SK-N-SH (cell line): ENCODE data around the gene FOXN4. TPM values are rescaled to one million over a fixed set of nuclear protein-coding genes. Genes with fewer than 3 reads are reported as not detected.

Experiments used
- CTCF ChIA-PET: fragments of 300-600, 350-600 bp; formaldehyde crosslinking; extraction: SDS; loops from one replicate; lab custom pipeline; 2021; lab: Yijun Ruan, JAX
- POLR2A ChIA-PET: fragments of 350-600 bp; sonication (Branson Sonifier 250); formaldehyde crosslinking; extraction: SDS; loops from one replicate; lab custom pipeline; 2020; ENCODE audit warnings: antibody characterized with exemption, inconsistent platforms; lab: Yijun Ruan, JAX
- DNase-seq: peaks from one replicate; pipeline ENCODE4 v3.0.0; 2012
- H2AFZ ChIP-seq: fragments of 200-600 bp; sonication (generic); 2 replicates; pipeline ENCODE4 v1.8.1; 2016; ENCODE audit warnings: antibody characterized with exemption, mild to moderate bottlenecking, low read depth
- H3F3A ChIP-seq: fragments of 200-600 bp; sonication (generic); replicated peaks from 2 replicates; pipeline ENCODE3; 2016; ENCODE audit warnings: antibody characterized with exemption, mild to moderate bottlenecking; ENCODE audit not compliant: insufficient read depth
- H3K27ac ChIP-seq, 2 experiments: fragments of 200-500 bp in 1 of 2; fragments of 200-600 bp in 1 of 2; sonication (Bioruptor generic) in 1 of 2; sonication (generic), shearing (Covaris generic) in 1 of 2; 2 replicates each; pipeline versions ENCODE4 v1.5.1 to v1.6.1; 2014 to 2016; ENCODE audit warnings: low read depth in 2 of 2, inconsistent platforms in 1 of 2, low read length in 1 of 2, mild to moderate bottlenecking in 1 of 2, mixed read lengths in 1 of 2
- H3K27me3 ChIP-seq: fragments of 200-600 bp; sonication (generic), shearing (Covaris generic); 2 replicates; pipeline ENCODE4 v1.6.1; 2016; ENCODE audit warnings: mixed run types; ENCODE audit not compliant: insufficient read depth
- H3K36me3 ChIP-seq, 2 experiments: fragments of 200-500 bp in 1 of 2; fragments of 200-600 bp in 1 of 2; sonication (Bioruptor generic) in 1 of 2; sonication (generic) in 1 of 2; replicated peaks in 1 of 2; 2 replicates each; pipeline versions ENCODE3 to v1.5.1; 2014 to 2016; ENCODE audit warnings: low read length in 1 of 2, mild to moderate bottlenecking in 1 of 2; ENCODE audit not compliant: insufficient read depth in 2 of 2, control insufficient read depth in 1 of 2
- H3K4me1 ChIP-seq, 2 experiments: fragments of 200-500 bp in 1 of 2; fragments of 200-600 bp in 1 of 2; sonication (Bioruptor generic) in 1 of 2; sonication (generic), shearing (Covaris generic) in 1 of 2; 2 replicates each; pipeline versions ENCODE4 v1.5.1 to v1.6.1; 2014 to 2016; ENCODE audit warnings: low read depth in 1 of 2, low read length in 1 of 2, mixed run types in 1 of 2; ENCODE audit not compliant: insufficient read depth in 2 of 2, control insufficient read depth in 1 of 2
- H3K4me2 ChIP-seq: fragments of 200-600 bp; sonication (generic), shearing (Covaris generic); 2 replicates; pipeline ENCODE4 v1.6.1; 2017; ENCODE audit warnings: mixed run types
- H3K4me3 ChIP-seq, 2 experiments: fragments of 200-500 bp in 1 of 2; fragments of 200-600 bp in 1 of 2; sonication (Bioruptor generic) in 1 of 2; sonication (generic), shearing (Covaris generic) in 1 of 2; 2 replicates each; pipeline versions ENCODE4 v1.5.1 to v1.8.1; 2014 to 2016; ENCODE audit warnings: low read depth in 2 of 2, inconsistent platforms in 1 of 2, low read length in 1 of 2, mild to moderate bottlenecking in 1 of 2, mixed read lengths in 1 of 2, moderate library complexity in 1 of 2
- H3K79me2 ChIP-seq: fragments of 200-600 bp; sonication (generic); 2 replicates; pipeline ENCODE4 v1.8.1; 2017; ENCODE audit warnings: mild to moderate bottlenecking; ENCODE audit not compliant: insufficient read depth
- H3K9ac ChIP-seq: fragments of 200-600 bp; sonication (generic); 2 replicates; pipeline ENCODE4 v1.6.1; 2017; ENCODE audit warnings: mixed run types
- H3K9me2 ChIP-seq: fragments of 200-600 bp; sonication (generic); 2 replicates; pipeline ENCODE4 v1.6.1; 2017; ENCODE audit warnings: mixed run types
- H3K9me3 ChIP-seq: fragments of 200-600 bp; sonication (generic); 2 replicates; pipeline ENCODE4 v1.6.1; 2017; ENCODE audit warnings: mixed run types, mild to moderate bottlenecking, moderate library complexity
- H4K20me1 ChIP-seq: fragments of 200-600 bp; sonication (generic); 2 replicates; pipeline ENCODE4 v1.6.1; 2017; ENCODE audit warnings: mild to moderate bottlenecking, mixed run types; ENCODE audit not compliant: insufficient read depth
- CTCF ChIP-seq: fragments of 200-600 bp; sonication (generic); IDR thresholded peaks from 2 replicates; pipeline ENCODE4 v1.6.1; 2017; ENCODE audit warnings: antibody characterized with exemption, mild to moderate bottlenecking, moderate library complexity
- EP300 ChIP-seq, 2 experiments: IDR thresholded peaks; 2 replicates each; pipeline versions ENCODE4 v1.4.0 to v1.6.1; 2012; ENCODE audit warnings: borderline replicate concordance in 1 of 2, low read depth in 1 of 2, low read length in 1 of 2
- EZH2phosphoT487 ChIP-seq: fragments of 200-600 bp; sonication (generic); IDR thresholded peaks from 2 replicates; pipeline ENCODE4 v1.6.1; 2017; ENCODE audit warnings: low read depth, mixed run types, mild to moderate bottlenecking, antibody characterized with exemption, moderate library complexity, borderline replicate concordance
- GABPA ChIP-seq: IDR thresholded peaks from 2 replicates; pipeline ENCODE4 v1.4.0; 2012; ENCODE audit warnings: low read depth, mild to moderate bottlenecking
- GATA2 ChIP-seq: sonication (generic); formaldehyde crosslinking; IDR thresholded peaks from 2 replicates; pipeline ENCODE4 v1.5.0; 2020; ENCODE audit warnings: mild to moderate bottlenecking, missing genetic modification reagents
- IRF3 ChIP-seq: fragments of 150-350 bp; IDR thresholded peaks from 2 replicates; pipeline ENCODE4 v1.6.1; 2016; ENCODE audit warnings: mild to moderate bottlenecking, low read depth, low read length
- JUND ChIP-seq: IDR thresholded peaks from 2 replicates; pipeline ENCODE4 v1.4.0; 2012
- MEF2A ChIP-seq: IDR thresholded peaks from 2 replicates; pipeline ENCODE4 v1.4.0; 2012; ENCODE audit warnings: low read depth, borderline replicate concordance
- NFIC ChIP-seq: IDR thresholded peaks from 2 replicates; pipeline ENCODE4 v1.4.0; 2012; ENCODE audit warnings: borderline replicate concordance
- PBX3 ChIP-seq: IDR thresholded peaks from 2 replicates; pipeline ENCODE4; 2012
- POLR2AphosphoS5 ChIP-seq: IDR thresholded peaks from 2 replicates; pipeline ENCODE4 v1.6.1; 2012; ENCODE audit warnings: low read depth, low read length
- RAD21 ChIP-seq: IDR thresholded peaks from 2 replicates; pipeline ENCODE4 v1.6.1; 2012; ENCODE audit warnings: mild to moderate bottlenecking, low read length
- RFX5 ChIP-seq: IDR thresholded peaks from 2 replicates; pipeline ENCODE4 v1.6.1; 2012; ENCODE audit warnings: mild to moderate bottlenecking, improper control_type of control experiment, low read length
- RXRA ChIP-seq: IDR thresholded peaks from 2 replicates; pipeline ENCODE4 v1.4.0; 2012; ENCODE audit warnings: low read depth, mild to moderate bottlenecking, borderline replicate concordance
- SIN3A ChIP-seq: IDR thresholded peaks from 2 replicates; pipeline ENCODE4 v1.6.1; 2012; ENCODE audit warnings: low read depth, mild to moderate bottlenecking, low read length, moderate library complexity, borderline replicate concordance
- SMC3 ChIP-seq: IDR thresholded peaks from 2 replicates; pipeline ENCODE4 v1.6.1; 2012; ENCODE audit warnings: low read depth, low read length, improper control_type of control experiment
- TAF1 ChIP-seq: IDR thresholded peaks from 2 replicates; pipeline ENCODE4 v1.6.1; 2012; ENCODE audit warnings: low read depth, mild to moderate bottlenecking, low read length, moderate library complexity, borderline replicate concordance
- TEAD4 ChIP-seq: IDR thresholded peaks from 2 replicates; pipeline ENCODE4 v1.4.0; 2012; ENCODE audit warnings: mild to moderate bottlenecking, borderline replicate concordance; ENCODE audit not compliant: insufficient read depth
- USF1 ChIP-seq: IDR thresholded peaks from 2 replicates; pipeline ENCODE4 v1.4.0; 2012; ENCODE audit warnings: low read depth, borderline replicate concordance
- USF2 ChIP-seq: fragments of 150-350 bp; IDR thresholded peaks from 2 replicates; pipeline ENCODE4 v1.6.1; 2017; ENCODE audit warnings: antibody characterized with exemption, low read length, low read depth, borderline replicate concordance
- YY1 ChIP-seq: IDR thresholded peaks from 2 replicates; pipeline ENCODE4 v1.4.0; 2012; ENCODE audit warnings: low read depth, mild to moderate bottlenecking
- ZBTB33 ChIP-seq: IDR thresholded peaks from 2 replicates; pipeline ENCODE4 v1.4.0; 2012; ENCODE audit warnings: low read depth, borderline replicate concordance
- WGBS: methylation state at CpG from one replicate; pipeline ENCODE4 v1.1.6; 2017; ENCODE audit warnings: low lambda C conversion rate; 5-methylcytosine and 5-hydroxymethylcytosine counted together
- polyA plus RNA-seq, 3 experiments: library from polyadenylated mRNA; depleted of rRNA; stranded (reverse); fragments of >200 nt; gene quantifications; 2 replicates each; pipeline ENCODE4 v1.2.3, GENCODE V29; 2012

Gene FOXN4
- polyA plus RNA-seq, 1 of the 3 experiments (the other 2 are of a cell fraction), result 0.10 TPM

GRCh38 chr12:109291521-109292341 is 17.4 kb downstream of the FOXN4 start:
- H2AFZ ChIP-seq, result no peak overlapping the region
- no peaks in the 10 kb centered on the region for H4K20me1 ChIP-seq
- no peak overlapping the region for H3K4me2 ChIP-seq
- no peak overlapping the region for H3K9ac ChIP-seq
- no peaks in the 10 kb centered on the region for H3K9me2 ChIP-seq
- H3K4me3 ChIP-seq, result peak overlapping the region in 1 of 2 experiments; percentile 34; a peak in 1 of 4 replicates
- no peaks in the 10 kb centered on the region for H3K9me3 ChIP-seq
- peak; percentile 95 for DNase-seq
- H3K27me3 ChIP-seq, result no peaks in the 10 kb centered on the region
- WGBS, result 30% methylated on average over 26 of the region's 31 CpGs
- H3K27ac ChIP-seq, result peak overlapping the region in 1 of 2 experiments; percentile 87; a peak in 2 of 4 replicates
- no peaks in the 10 kb centered on the region for H3F3A ChIP-seq
- H3K79me2 ChIP-seq, result no peaks in the 10 kb centered on the region
- no peaks in the 10 kb centered on the region for H3K36me3 ChIP-seq
- ChIA-PET POLR2A (no interaction called here), CTCF (interaction anchor here (0.7 to 2.4 kb wide), 6 partner anchors 9 to 102 kb away, joined by 3 to 9 read pairs (median 4); no protein-coding TSS in a partner anchor)
- H3K4me1 ChIP-seq, result peaks cover 0 to 22% of the 10 kb centered on the region in 2 experiments; a peak in 1 of 4 replicates
- TF ChIP-seq RFX5, result 0 out of 2 replicates have a peak, but pooled peaks have one; percentile 19
- TF ChIP-seq CTCF, result no peak
- TF ChIP-seq RXRA, result no peak
- no peak for TF ChIP-seq JUND
- TF ChIP-seq EZH2phosphoT487, result no peak
- TF ChIP-seq PBX3, result no peak
- no peak for TF ChIP-seq TEAD4
- no peak for TF ChIP-seq GABPA
- TF ChIP-seq ZBTB33, result no peak
- TF ChIP-seq GATA2 (CRISPR knock-in tag), result peak; percentile 85
- TF ChIP-seq YY1, result no peak
- TF ChIP-seq MEF2A, result no peak
- TF ChIP-seq SIN3A, result no peak
- TF ChIP-seq USF2, result peak; percentile 54; the same call in 1 of the 2 replicates
- TF ChIP-seq NFIC, result no peak
- TF ChIP-seq RAD21, result no peak
- TF ChIP-seq TAF1, result no peak
- no peak for TF ChIP-seq IRF3
- TF ChIP-seq POLR2AphosphoS5, result no peak
- TF ChIP-seq SMC3, result no peak
- TF ChIP-seq USF1, result peak; percentile 59; the same call in 1 of the 2 replicates
- no peak for TF ChIP-seq EP300 (IDR thresholded peaks at IDR 0.05; ENCODE audit: borderline replicate concordance in 1 of 2, low read depth in 1 of 2, low read length in 1 of 2)
